Transverse colon (tissue), 4 donors: Measurements from ENCODE around the gene BRAT1. TPM values are rescaled to one million over a fixed set of nuclear protein-coding genes. Genes with fewer than 3 reads are reported as not detected.

Experiments used
- DNase-seq: peaks from one replicate; pipeline ENCODE4 v3.0.0-alpha.2; 2019
- H3K27ac ChIP-seq, 4 donors: fragments of 200-600 bp; sonication (generic); 2 replicates each; pipeline ENCODE4 v1.5.1; 2016 to 2018; ENCODE audit warnings: inconsistent platforms in 4 of 4
- H3K27me3 ChIP-seq: fragments of 200-600 bp; sonication (generic); 2 replicates; pipeline ENCODE4 v1.5.1; 2017; ENCODE audit warnings: inconsistent platforms
- H3K36me3 ChIP-seq, 4 donors: fragments of 200-600 bp; sonication (generic); 2 replicates each; pipeline ENCODE4 v1.5.1; 2017 to 2019; ENCODE audit warnings: inconsistent platforms in 4 of 4
- H3K4me1 ChIP-seq, 4 donors: fragments of 200-600 bp; sonication (generic); 2 replicates each; pipeline ENCODE4 v1.5.1; 2017 to 2020; ENCODE audit warnings: inconsistent platforms in 4 of 4
- H3K4me3 ChIP-seq, 4 donors: fragments of 200-600 bp; sonication (generic); 1 replicate in 1 of 4; 2 replicates in 3 of 4; pipeline versions ENCODE4 v1.5.1 to v1.6.1; 2017 to 2019; ENCODE audit warnings: inconsistent platforms in 4 of 4
- H3K9me3 ChIP-seq, 2 donors: fragments of 200-600 bp; sonication (generic); 2 replicates each; pipeline ENCODE4 v1.5.1; 2017 to 2019; ENCODE audit warnings: inconsistent platforms in 2 of 2
- EP300 ChIP-seq: sonication (generic); formaldehyde crosslinking; IDR thresholded peaks from one replicate; pipeline ENCODE4 v1.6.1; 2017; ENCODE audit warnings: antibody characterized with exemption, low read depth
- POLR2A ChIP-seq: fragments of 450-650 bp; IDR thresholded peaks from one replicate; pipeline ENCODE4 v1.6.1; 2016; ENCODE audit warnings: antibody characterized with exemption, mild to moderate bottlenecking, moderate library complexity
- POLR2AphosphoS5 ChIP-seq, 3 donors: sonication (generic); formaldehyde crosslinking; IDR thresholded peaks; one replicate each; pipeline ENCODE4 v1.6.1; 2016; ENCODE audit warnings: antibody characterized with exemption in 3 of 3
- WGBS, 2 donors: methylation state at CpG; one replicate each; pipeline ENCODE4 v1.1.5; 2018; ENCODE audit warnings: low coverage in 1 of 2; 5-methylcytosine and 5-hydroxymethylcytosine counted together
- in situ Hi-C, 4 donors: fragments of 200-750 bp; cut with MboI; loops; one replicate each; pipeline versions ENCODE4 v1.15.0 to v1.15.1; 2017; ENCODE audit warnings: low sequenced_read_pairs in 3 of 4, low pct_ligation_motif_present in 1 of 4, low pct_unique_long_range_greater_than_20kb in 1 of 4
- intact Hi-C: fragments of 100-400 bp; cut with DNase I; formaldehyde crosslinking; loops from one replicate; pipeline ENCODE4 v1.15.1; 2023; ENCODE audit warnings: low total_unique reads
- total RNA-seq, 4 donors: library from RNA; depleted of rRNA; stranded (reverse); fragments of >200 nt; gene quantifications; one replicate each; pipeline ENCODE4 v1.1.0, GENCODE V29; 2016
- TF ChIP-seq, protein P1 (sequence below), 5 experiments: fragments of 200-600 bp in 3 of 5; fragments of 450-650 bp in 2 of 5; sonication (generic) in 3 of 5; IDR thresholded peaks; 1 replicate in 2 of 5; 2 replicates in 3 of 5; pipeline ENCODE4 v1.5.1; 2016 to 2017; ENCODE audit warnings: antibody characterized with exemption in 5 of 5, inconsistent platforms in 3 of 5, mild to moderate bottlenecking in 2 of 5, moderate library complexity in 1 of 5

BRAT1 gene
- total RNA-seq, 4 donors from 2014 or later: 31.7 to 120 (median 40.4) TPM

DNA sequence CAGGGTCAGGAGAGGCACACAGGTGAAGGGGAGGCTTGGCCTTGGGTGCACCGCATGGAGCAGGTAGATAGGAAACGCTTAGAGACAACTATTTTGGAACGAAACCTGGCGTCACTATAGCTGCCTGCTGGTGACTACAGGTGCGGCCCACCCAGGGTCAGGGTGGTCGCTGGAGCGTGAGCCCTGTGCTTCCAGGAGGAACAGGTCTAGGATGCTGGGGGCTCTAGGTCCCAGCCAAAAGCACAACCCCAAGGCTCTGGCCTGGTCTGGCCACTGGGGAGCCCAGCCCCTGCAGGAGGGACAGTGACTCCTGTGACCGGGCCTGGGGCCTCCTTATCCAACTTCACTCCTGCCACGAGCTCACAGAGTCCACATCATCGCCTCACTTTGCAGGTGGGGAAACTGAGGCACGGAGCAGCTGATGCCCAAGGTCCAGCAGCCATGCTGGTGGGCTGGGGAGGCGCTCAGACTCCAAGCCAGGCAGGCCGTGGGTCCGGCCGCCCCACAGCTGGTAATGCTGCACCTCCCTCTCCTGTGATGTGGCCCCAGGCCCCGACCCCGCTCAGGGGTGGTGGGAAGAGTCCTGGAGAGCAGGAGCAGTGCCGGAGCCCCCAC lies 26.7 kb downstream of the BRAT1 start:
- DNase-seq: no peak
- peaks cover 50 to 89% (median 77%) of the 10 kb centered on the region in 4 donors for H3K4me1 ChIP-seq
- TF ChIP-seq, protein P1, sequence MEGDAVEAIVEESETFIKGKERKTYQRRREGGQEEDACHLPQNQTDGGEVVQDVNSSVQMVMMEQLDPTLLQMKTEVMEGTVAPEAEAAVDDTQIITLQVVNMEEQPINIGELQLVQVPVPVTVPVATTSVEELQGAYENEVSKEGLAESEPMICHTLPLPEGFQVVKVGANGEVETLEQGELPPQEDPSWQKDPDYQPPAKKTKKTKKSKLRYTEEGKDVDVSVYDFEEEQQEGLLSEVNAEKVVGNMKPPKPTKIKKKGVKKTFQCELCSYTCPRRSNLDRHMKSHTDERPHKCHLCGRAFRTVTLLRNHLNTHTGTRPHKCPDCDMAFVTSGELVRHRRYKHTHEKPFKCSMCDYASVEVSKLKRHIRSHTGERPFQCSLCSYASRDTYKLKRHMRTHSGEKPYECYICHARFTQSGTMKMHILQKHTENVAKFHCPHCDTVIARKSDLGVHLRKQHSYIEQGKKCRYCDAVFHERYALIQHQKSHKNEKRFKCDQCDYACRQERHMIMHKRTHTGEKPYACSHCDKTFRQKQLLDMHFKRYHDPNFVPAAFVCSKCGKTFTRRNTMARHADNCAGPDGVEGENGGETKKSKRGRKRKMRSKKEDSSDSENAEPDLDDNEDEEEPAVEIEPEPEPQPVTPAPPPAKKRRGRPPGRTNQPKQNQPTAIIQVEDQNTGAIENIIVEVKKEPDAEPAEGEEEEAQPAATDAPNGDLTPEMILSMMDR (IDR thresholded peaks at IDR 0.05): no peak
- peak overlapping the region; percentile 67 to 94 (median 84) for H3K27ac ChIP-seq
- H3K27me3 ChIP-seq: no peaks in the 10 kb centered on the region
- WGBS, 2 donors: 71 to 76% methylated on average over 4 to 18 of the region's 18 CpGs
- in situ Hi-C loops (no loop called here), intact Hi-C loops (no loop called here)
- no peak overlapping the region for H3K4me3 ChIP-seq
- H3K9me3 ChIP-seq: no peaks in the 10 kb centered on the region
- no peaks in the 10 kb centered on the region for H3K36me3 ChIP-seq

DNA sequence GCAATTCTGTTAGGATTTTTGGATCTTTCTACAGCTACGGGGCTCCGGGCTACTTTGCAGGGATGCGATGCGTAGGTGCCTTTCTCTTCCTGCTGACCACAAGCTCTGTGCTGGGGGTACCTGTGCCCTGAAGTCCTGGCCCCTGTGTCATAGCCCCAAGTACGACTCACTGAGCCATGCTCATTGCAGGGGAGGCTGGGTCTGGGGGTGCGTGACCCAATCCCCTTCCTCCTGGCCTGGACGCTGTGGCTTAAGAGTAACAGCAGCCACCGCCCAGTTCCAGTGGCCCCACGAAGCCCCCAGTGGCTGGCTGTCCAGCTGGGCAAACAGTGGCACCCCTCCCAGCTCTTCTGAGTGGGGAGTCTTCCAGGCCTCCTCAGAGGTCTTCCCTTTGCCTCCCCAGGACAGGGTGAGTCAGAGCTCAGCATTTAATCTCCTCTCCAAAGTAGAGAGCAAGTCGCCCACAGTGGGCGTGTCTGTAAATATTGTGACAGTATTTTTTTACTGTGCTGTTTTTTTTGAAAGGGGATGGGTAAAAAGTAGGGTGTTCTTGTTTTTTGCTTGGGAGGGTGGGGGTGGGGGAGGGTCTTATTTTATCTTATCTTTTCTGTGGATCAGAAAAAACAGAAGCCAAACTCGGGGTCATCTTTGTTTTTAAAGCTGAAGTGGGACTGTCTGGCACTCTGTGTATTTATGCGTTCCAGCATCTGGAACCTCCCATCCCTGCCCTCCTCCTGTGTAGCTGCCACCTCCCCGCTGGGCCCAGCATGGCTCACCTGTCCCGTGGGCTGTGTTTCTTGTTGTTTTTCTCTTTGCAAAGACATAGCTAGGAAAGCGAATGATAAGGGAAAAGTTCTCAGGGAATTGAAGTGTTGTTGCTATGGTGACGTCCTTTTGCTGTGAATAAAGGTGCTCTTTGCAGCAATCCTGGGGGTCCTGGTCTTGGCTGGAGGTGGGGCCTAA lies 27.5 kb downstream of the BRAT1 start:
- H3K36me3 ChIP-seq: no peaks in the 10 kb centered on the region
- peak overlapping the region; percentile 67 to 94 (median 92) for H3K27ac ChIP-seq
- no peak overlapping the region for H3K4me3 ChIP-seq
- WGBS, 2 donors: 50 to 54% methylated on average over 6 to 17 of the region's 17 CpGs
- H3K4me1 ChIP-seq: peaks cover 58 to 97% (median 85%) of the 10 kb centered on the region in 4 donors
- intact Hi-C loops: no loop called here
- no peak for TF ChIP-seq EP300
- in situ Hi-C loops: no loop called here
- no peaks in the 10 kb centered on the region for H3K27me3 ChIP-seq
- H3K9me3 ChIP-seq: no peaks in the 10 kb centered on the region
- DNase-seq: peak; percentile 66

DNA sequence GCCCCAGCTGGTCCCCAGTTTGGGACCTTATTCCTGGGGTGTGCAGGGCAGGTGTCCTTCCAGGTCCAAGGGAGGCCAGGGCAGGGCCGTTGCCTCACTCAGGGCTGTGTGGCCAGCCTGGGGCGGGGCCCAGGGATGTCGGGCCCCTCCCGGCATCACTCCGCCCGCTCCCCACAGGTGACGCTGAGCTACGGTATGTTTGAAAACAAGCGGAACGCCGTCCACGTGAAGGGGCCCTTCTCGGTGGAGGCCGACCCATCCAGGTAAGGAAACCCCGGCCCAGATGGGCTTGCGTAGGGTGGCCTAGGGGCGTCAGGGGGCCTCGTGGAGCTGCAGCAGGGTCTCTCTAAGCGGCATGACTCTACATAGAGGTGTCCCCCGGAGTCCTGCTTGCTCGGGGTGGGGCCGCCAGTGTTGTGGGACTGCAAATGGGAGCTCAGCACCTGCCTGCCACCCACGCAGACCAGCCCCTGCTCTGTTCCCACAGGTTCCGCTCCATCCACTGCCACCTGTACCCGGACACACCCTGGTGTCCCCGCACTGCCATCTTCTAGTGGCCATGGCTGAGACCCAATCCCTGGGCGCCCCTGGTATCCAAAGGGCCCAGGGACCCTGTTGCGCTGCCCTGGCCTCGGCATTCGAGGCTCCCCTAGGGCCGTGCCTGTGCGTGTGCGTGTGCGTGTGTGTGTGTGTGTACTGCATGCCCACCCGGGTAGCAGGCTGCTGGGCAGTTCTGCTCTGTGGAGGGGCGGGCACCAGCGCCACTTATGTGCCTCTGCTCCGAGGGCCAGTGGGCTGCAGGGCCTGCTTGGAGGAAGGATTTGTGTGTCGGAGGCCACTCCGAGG lies 28.4 kb downstream of the BRAT1 start:
- intact Hi-C loops: no loop called here
- WGBS, 2 donors: 80% methylated on average over 33 of the region's 40 CpGs; no CpG with 5 or more reads in 1 of the 2 donors

More for the DNA sequence above, 28.4 kb downstream of the BRAT1 start:
- Histone ChIP-seq H3K36me3 (no peaks in the 10 kb centered on the region), H3K4me3 (no peak overlapping the region), H3K27ac (peak overlapping the region; percentile 89 to 94 (median 92)), H3K9me3 (no peaks in the 10 kb centered on the region), H3K27me3 (peaks cover 2% of the 10 kb centered on the region), H3K4me1 (peaks cover 62 to 100% (median 91%) of the 10 kb centered on the region in 4 donors)
- peak; percentile 56 for DNase-seq
- TF ChIP-seq POLR2AphosphoS5 (IDR thresholded peaks at IDR 0.05) (peak in 1 of 3 donors; percentile 13), EP300 (no peak), POLR2A (no peak)
- TF ChIP-seq, protein P1 (IDR thresholded peaks at IDR 0.05): no peak
- in situ Hi-C loops: no loop called here
